OCI-LY3 (cell line): ENCODE data around the gene TSPAN12.

Experiments used
- EZH2phosphoT487 ChIP-seq: fragments of 200-600 bp; shearing (Covaris generic); IDR thresholded peaks from 2 replicates; pipeline ENCODE4 v1.6.1; 2018; ENCODE audit warnings: antibody characterized with exemption, mixed run types, low read depth
- TF ChIP-seq, protein P1 (sequence below): fragments of 200-600, 300-600 bp; sonication (generic); IDR thresholded peaks from 2 replicates; pipeline ENCODE4 v1.5.1; 2014; ENCODE audit warnings: antibody characterized with exemption, low read length, low read depth

GRCh38 chr7:120792091-120792860 is 65.7 kb downstream of the TSPAN12 start:
- TF ChIP-seq, protein P1, sequence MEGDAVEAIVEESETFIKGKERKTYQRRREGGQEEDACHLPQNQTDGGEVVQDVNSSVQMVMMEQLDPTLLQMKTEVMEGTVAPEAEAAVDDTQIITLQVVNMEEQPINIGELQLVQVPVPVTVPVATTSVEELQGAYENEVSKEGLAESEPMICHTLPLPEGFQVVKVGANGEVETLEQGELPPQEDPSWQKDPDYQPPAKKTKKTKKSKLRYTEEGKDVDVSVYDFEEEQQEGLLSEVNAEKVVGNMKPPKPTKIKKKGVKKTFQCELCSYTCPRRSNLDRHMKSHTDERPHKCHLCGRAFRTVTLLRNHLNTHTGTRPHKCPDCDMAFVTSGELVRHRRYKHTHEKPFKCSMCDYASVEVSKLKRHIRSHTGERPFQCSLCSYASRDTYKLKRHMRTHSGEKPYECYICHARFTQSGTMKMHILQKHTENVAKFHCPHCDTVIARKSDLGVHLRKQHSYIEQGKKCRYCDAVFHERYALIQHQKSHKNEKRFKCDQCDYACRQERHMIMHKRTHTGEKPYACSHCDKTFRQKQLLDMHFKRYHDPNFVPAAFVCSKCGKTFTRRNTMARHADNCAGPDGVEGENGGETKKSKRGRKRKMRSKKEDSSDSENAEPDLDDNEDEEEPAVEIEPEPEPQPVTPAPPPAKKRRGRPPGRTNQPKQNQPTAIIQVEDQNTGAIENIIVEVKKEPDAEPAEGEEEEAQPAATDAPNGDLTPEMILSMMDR = peak; percentile 95
- no peak for TF ChIP-seq EZH2phosphoT487
